Natural killer cell (primary cell): ENCODE measurements around the gene MYMX. TPM values are rescaled to one million over a fixed set of nuclear protein-coding genes. Genes with fewer than 3 reads are reported as not detected.

Experiments
- ATAC-seq, 3 donors: fragments of 150-1000 bp in 2 of 3; fragments of 200-7000 bp in 1 of 3; cut with Tn5 transposase; 1 replicate in 1 of 3; 2 replicates in 2 of 3; pipeline ENCODE4 v1.10.0; 2021; ENCODE audit warnings: mild to moderate bottlenecking in 2 of 3, moderate library complexity in 2 of 3
- DNase-seq, 2 donors: peaks; one replicate each; pipeline versions ENCODE4 v3.0.0 to v3.0.0-alpha.2; 2013 to 2021; ENCODE audit warnings: mixed read lengths in 1 of 2
- H3K27ac ChIP-seq: one replicate; pipeline ENCODE4 v1.5.1; 2013; ENCODE audit warnings: mild to moderate bottlenecking, low read length
- H3K27me3 ChIP-seq: one replicate; pipeline ENCODE4 v1.6.1; 2013; ENCODE audit warnings: low read length; ENCODE audit not compliant: control insufficient read depth, insufficient read depth
- H3K36me3 ChIP-seq: one replicate; pipeline ENCODE4 v1.6.1; 2013; ENCODE audit warnings: low read length; ENCODE audit not compliant: control insufficient read depth, insufficient read depth
- H3K4me1 ChIP-seq: one replicate; pipeline ENCODE4 v1.6.1; 2013; ENCODE audit warnings: low read length; ENCODE audit not compliant: control insufficient read depth, insufficient read depth
- H3K4me3 ChIP-seq: one replicate; pipeline ENCODE4 v1.5.1; 2013; ENCODE audit warnings: low read length
- H3K9me3 ChIP-seq: one replicate; pipeline ENCODE4 v1.6.1; 2013; ENCODE audit warnings: low read length; ENCODE audit not compliant: control insufficient read depth, insufficient read depth
- H3K27ac Mint-ChIP-seq, 2 donors: one replicate each; pipeline ENCODE4 v1.8.0; 2022; ENCODE audit warnings: mild to moderate bottlenecking in 2 of 2, mixed read lengths in 2 of 2, moderate library complexity in 1 of 2
- H3K27me3 Mint-ChIP-seq, 2 donors: one replicate each; pipeline ENCODE4 v1.8.0; 2022; ENCODE audit warnings: low read depth in 2 of 2, mixed read lengths in 2 of 2
- H3K36me3 Mint-ChIP-seq: one replicate; pipeline ENCODE4 v1.8.0; 2022; ENCODE audit warnings: mixed read lengths
- H3K4me1 Mint-ChIP-seq, 2 donors: one replicate each; pipeline ENCODE4 v1.8.0; 2022; ENCODE audit warnings: mixed read lengths in 2 of 2
- H3K4me3 Mint-ChIP-seq: one replicate; pipeline ENCODE4 v1.8.0; 2022; ENCODE audit warnings: mild to moderate bottlenecking, moderate library complexity, mixed read lengths
- H3K9me3 Mint-ChIP-seq, 2 donors: one replicate each; pipeline ENCODE4 v1.8.0; 2022; ENCODE audit warnings: mixed read lengths in 2 of 2
- CTCF ChIP-seq: fragments of 200-600 bp; IDR thresholded peaks from one replicate; pipeline ENCODE4 v1.8.0; 2022; ENCODE audit warnings: antibody characterized with exemption
- WGBS: methylation state at CpG from one replicate; pipeline ENCODE4 v1.1.7; 2013; ENCODE audit warnings: missing lambda C conversion rate; ENCODE audit not compliant: insufficient coverage; 5-methylcytosine and 5-hydroxymethylcytosine counted together
- intact Hi-C: fragments of 100-400 bp; cut with micrococcal nuclease; formaldehyde crosslinking; loops from one replicate; pipeline ENCODE4 v1.14.2; 2022
- total RNA-seq, 4 donors: library from RNA; stranded (reverse); fragments of 120-200 nt in 1 of 4; gene quantifications; one replicate each; pipeline versions ENCODE4 v1.2.3 to v1.2.4, GENCODE V29; 2013 to 2022

MYMX gene
- total RNA-seq, 3 donors from 2014 or later (not counting 1 experiment from before 2014, with no cell fraction given): not detected

- H3K4me3 Mint-ChIP-seq: peak overlapping the region; percentile 86
- intact Hi-C loops: no loop called here
- Histone ChIP-seq H3K9me3 (no peaks in the 10 kb centered on the region), H3K36me3 (peaks cover 62% of the 10 kb centered on the region), H3K4me3 (no peak overlapping the region), H3K27me3 (no peaks in the 10 kb centered on the region), H3K4me1 (peaks cover 23% of the 10 kb centered on the region), H3K27ac (no peak overlapping the region)
- peak overlapping the region; percentile 90 to 97 for H3K27ac Mint-ChIP-seq
- no peaks in the 10 kb centered on the region for H3K27me3 Mint-ChIP-seq
- peak in 1 of 2 donors; percentile 23 for DNase-seq
- no peak for TF ChIP-seq CTCF
- no peaks in the 10 kb centered on the region for H3K9me3 Mint-ChIP-seq
- peaks cover 2% of the 10 kb centered on the region for H3K36me3 Mint-ChIP-seq
- ATAC-seq: no peak
- WGBS: 81% methylated on average over 15 of the region's 16 CpGs
- peaks cover 46 to 59% of the 10 kb centered on the region in 2 donors for H3K4me1 Mint-ChIP-seq
Observed at GRCh38 chr6:44255105-44255808, 38.5 kb downstream of the MYMX start.

- H3K4me1 Mint-ChIP-seq: peaks cover 45 to 62% of the 10 kb centered on the region in 2 donors
- Histone ChIP-seq H3K9me3 (no peaks in the 10 kb centered on the region), H3K4me1 (peaks cover 23% of the 10 kb centered on the region), H3K27me3 (no peaks in the 10 kb centered on the region), H3K27ac (peak overlapping the region; percentile 64), H3K4me3 (peak overlapping the region; percentile 71), H3K36me3 (peaks cover 56% of the 10 kb centered on the region)
- H3K4me3 Mint-ChIP-seq: peak overlapping the region; percentile 86
- H3K9me3 Mint-ChIP-seq: no peaks in the 10 kb centered on the region
- no peak for TF ChIP-seq CTCF
- WGBS: 24% methylated on average over 15 of the region's 15 CpGs
- H3K27me3 Mint-ChIP-seq: no peaks in the 10 kb centered on the region
- peak overlapping the region; percentile 90 to 97 for H3K27ac Mint-ChIP-seq
- intact Hi-C loops: loop anchor here (2.0 kb wide), 1 partner anchor 83 kb away; no protein-coding TSS in a partner anchor
- ATAC-seq (no peak), DNase-seq (peak in 1 of 2 donors; percentile 61)
- H3K36me3 Mint-ChIP-seq: no peaks in the 10 kb centered on the region
Observed at GRCh38 chr6:44255871-44256774, 39.4 kb downstream of the MYMX start.

GRCh38 chr6:44256775-44257024 is 40.0 kb downstream of the MYMX start:
- H3K9me3 ChIP-seq: no peaks in the 10 kb centered on the region
- H3K27me3 ChIP-seq: no peaks in the 10 kb centered on the region
- Mint-ChIP-seq H3K4me1 (peaks cover 45 to 63% of the 10 kb centered on the region in 2 donors), H3K9me3 (no peaks in the 10 kb centered on the region), H3K36me3 (no peaks in the 10 kb centered on the region), H3K4me3 (peak overlapping the region; percentile 86), H3K27me3 (no peaks in the 10 kb centered on the region), H3K27ac (peak overlapping the region; percentile 90 to 97)
- H3K4me3 ChIP-seq: peak overlapping the region; percentile 71
- WGBS: 2% methylated on average over 12 of the region's 12 CpGs
- no peak for ATAC-seq
- intact Hi-C loops: loop anchor here (1.0 to 2.0 kb wide), 3 partner anchors 9 to 84 kb away; partner anchors contain the start of genes HSP90AB1 and SLC29A1
- H3K4me1 ChIP-seq: peaks cover 27% of the 10 kb centered on the region
- no peak for DNase-seq
- no peak for TF ChIP-seq CTCF
- H3K27ac ChIP-seq: peak overlapping the region; percentile 64
- H3K36me3 ChIP-seq: peaks cover 54% of the 10 kb centered on the region
